ENCODE results near the gene USP6NL.

- TF ChIP-seq CTCF (IDR thresholded peaks at IDR 0.05) (no peak), POLR2A (IDR thresholded peaks at IDR 0.05; ENCODE audit: low read depth) (no peak), EP300 (IDR thresholded peaks at IDR 0.05) (no peak)
Observed at GRCh38 chr10:11538834-11539190, 72.6 kb downstream of the USP6NL start.

All from esophagus muscularis mucosa (tissue), 4 donors.